ENCODE results near the gene UBR4.

Gene UBR4

DNA sequence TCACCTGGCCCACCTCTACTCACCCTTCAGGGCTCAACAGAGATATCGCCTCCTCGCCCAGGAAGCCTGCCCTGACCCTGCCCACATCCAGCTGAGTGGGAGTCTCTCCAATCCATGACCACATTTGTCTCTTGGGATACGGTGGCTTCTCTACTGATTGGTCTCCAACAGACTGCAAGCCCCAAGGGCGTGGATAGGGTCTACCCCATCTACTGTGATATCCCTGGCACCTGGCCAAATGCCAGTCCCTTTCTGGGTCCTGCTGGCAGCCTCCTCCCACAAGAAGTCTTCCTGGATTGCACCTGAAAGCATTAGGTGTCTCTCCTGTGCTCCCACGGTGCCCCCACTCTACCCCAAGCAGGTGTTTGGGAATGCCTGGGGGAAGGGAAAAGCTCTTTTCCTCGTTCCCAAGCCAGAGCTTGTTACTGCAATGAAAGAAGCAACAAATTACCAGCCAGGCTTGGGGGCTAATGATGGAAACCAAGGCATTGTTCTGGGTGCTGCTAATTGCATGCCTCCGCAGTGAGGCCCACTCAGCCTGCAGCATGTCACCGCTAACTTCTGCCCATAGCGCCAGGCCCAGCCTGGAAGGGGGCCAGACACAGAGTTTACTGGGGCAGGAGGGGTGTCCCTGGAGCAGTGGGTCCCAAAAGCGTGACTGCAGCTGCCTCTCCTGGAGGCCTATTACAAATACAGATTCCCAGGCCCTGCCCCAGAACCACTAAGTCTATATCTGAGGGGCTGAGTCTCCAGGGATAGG lies 162.9 kb downstream of the UBR4 start:
- ChIA-PET CTCF (no interaction called here), POLR2A (no interaction called here)
- DNase-seq (ENCODE audit: extremely low spot score) = no peak
- TF ChIP-seq, protein P1, sequence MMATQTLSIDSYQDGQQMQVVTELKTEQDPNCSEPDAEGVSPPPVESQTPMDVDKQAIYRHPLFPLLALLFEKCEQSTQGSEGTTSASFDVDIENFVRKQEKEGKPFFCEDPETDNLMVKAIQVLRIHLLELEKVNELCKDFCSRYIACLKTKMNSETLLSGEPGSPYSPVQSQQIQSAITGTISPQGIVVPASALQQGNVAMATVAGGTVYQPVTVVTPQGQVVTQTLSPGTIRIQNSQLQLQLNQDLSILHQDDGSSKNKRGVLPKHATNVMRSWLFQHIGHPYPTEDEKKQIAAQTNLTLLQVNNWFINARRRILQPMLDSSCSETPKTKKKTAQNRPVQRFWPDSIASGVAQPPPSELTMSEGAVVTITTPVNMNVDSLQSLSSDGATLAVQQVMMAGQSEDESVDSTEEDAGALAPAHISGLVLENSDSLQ (IDR thresholded peaks at IDR 0.05) = no peak
- no peak for TF ChIP-seq FOXM1 (IDR thresholded peaks at IDR 0.05; ENCODE audit: borderline replicate concordance)
- TF ChIP-seq CTBP1 (IDR thresholded peaks at IDR 0.05; ENCODE audit: borderline replicate concordance) = no peak
- no peak for TF ChIP-seq L3MBTL2 (conservative IDR thresholded peaks at IDR 0.05)
- TF ChIP-seq ARNT (IDR thresholded peaks at IDR 0.05) = no peak
- no peak for TF ChIP-seq FOXK2 (IDR thresholded peaks at IDR 0.05)
- TF ChIP-seq TARDBP (IDR thresholded peaks at IDR 0.05) = no peak
- TF ChIP-seq BHLHE40 (IDR thresholded peaks at IDR 0.05; ENCODE audit: borderline replicate concordance) = no peak
- no peak for TF ChIP-seq ZNF384 (IDR thresholded peaks at IDR 0.05)
- no peak for TF ChIP-seq NFRKB (IDR thresholded peaks at IDR 0.05)
- TF ChIP-seq SUZ12 (IDR thresholded peaks at IDR 0.05) = no peak
- TF ChIP-seq FOXA1 (IDR thresholded peaks at IDR 0.05) = no peak
- TF ChIP-seq SP1 (IDR thresholded peaks at IDR 0.05) = no peak
- TF ChIP-seq HDGF (IDR thresholded peaks at IDR 0.05; ENCODE audit: borderline replicate concordance) = no peak
- no peak for TF ChIP-seq ELF4 (IDR thresholded peaks at IDR 0.05)
- TF ChIP-seq LEF1 (IDR thresholded peaks at IDR 0.05; ENCODE audit: borderline replicate concordance) = no peak

DNA sequence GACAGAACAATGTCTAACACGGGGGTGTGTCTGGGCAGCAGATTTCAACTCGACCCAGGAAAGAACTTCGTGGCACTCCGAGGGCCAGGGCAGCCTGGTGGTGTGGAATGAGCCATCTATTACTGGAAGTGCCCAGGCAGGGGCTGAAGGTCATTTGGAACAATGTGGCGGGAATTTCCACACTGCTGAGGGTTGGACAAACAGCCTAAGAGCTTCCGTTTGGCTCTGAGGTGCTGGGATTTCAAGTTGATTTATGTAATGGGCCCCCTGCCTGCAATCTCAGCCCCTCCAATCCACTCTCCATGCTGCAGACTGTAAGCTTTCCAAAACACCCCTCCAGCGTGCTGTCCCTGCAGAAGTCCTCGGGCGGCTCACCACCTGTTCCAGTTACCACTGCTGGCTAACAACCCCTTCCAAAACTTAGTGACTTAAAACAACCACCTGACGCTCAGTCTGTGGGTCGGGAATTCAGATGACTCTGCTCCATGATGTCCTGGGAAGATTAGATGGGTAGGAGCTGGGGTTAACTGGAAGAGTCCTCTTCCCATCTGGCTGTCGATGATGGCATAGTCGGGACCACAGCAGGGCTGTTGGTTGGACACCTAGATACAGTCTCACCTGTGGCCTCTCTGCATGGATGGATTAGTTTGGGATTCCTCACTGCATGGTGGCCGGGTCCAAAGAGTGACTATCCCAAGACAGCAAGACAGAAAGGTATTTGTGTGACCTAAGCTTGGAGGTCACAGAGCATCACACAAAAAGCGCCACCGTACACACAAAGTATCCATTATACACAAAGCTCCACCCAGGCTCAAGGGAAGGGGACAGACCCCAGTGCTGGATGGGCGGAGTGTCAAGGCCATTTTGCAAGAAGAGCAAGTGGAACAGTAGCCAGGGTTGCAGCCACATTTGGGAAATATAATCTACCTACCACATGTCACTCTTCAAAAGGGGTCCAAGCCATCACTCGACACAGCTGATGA lies 163.9 kb downstream of the UBR4 start:
- DNase-seq (ENCODE audit: extremely low spot score) = no peak
- POLR2A ChIA-PET = no interaction called here
- TF ChIP-seq FOXA1 (IDR thresholded peaks at IDR 0.05) (no peak), ARNT (IDR thresholded peaks at IDR 0.05) (no peak), L3MBTL2 (conservative IDR thresholded peaks at IDR 0.05) (no peak), HDGF (IDR thresholded peaks at IDR 0.05; ENCODE audit: borderline replicate concordance) (no peak), ELF4 (IDR thresholded peaks at IDR 0.05) (no peak), TARDBP (IDR thresholded peaks at IDR 0.05) (no peak), NFRKB (IDR thresholded peaks at IDR 0.05) (no peak), FOXM1 (IDR thresholded peaks at IDR 0.05; ENCODE audit: borderline replicate concordance) (no peak), SP1 (IDR thresholded peaks at IDR 0.05) (no peak), SUZ12 (IDR thresholded peaks at IDR 0.05) (no peak), CTBP1 (IDR thresholded peaks at IDR 0.05; ENCODE audit: borderline replicate concordance) (no peak), LEF1 (IDR thresholded peaks at IDR 0.05; ENCODE audit: borderline replicate concordance) (no peak), ZNF384 (IDR thresholded peaks at IDR 0.05) (no peak), FOXK2 (IDR thresholded peaks at IDR 0.05) (no peak), BHLHE40 (IDR thresholded peaks at IDR 0.05; ENCODE audit: borderline replicate concordance) (no peak)
- TF ChIP-seq, protein P1 (IDR thresholded peaks at IDR 0.05) = no peak
- CTCF ChIA-PET = no interaction called here

GRCh38 chr1:19044975-19045831 lies 164.9 kb downstream of the UBR4 start:
- ChIA-PET CTCF (no interaction called here), POLR2A (no interaction called here)
- no peak for DNase-seq (ENCODE audit: extremely low spot score)
- TF ChIP-seq FOXK2 (IDR thresholded peaks at IDR 0.05) = no peak
- no peak for TF ChIP-seq HDGF (IDR thresholded peaks at IDR 0.05; ENCODE audit: borderline replicate concordance)
- no peak for TF ChIP-seq CTBP1 (IDR thresholded peaks at IDR 0.05; ENCODE audit: borderline replicate concordance)
- TF ChIP-seq ARNT (IDR thresholded peaks at IDR 0.05) = no peak
- no peak for TF ChIP-seq SUZ12 (IDR thresholded peaks at IDR 0.05)
- TF ChIP-seq FOXA1 (IDR thresholded peaks at IDR 0.05) = no peak
- no peak for TF ChIP-seq ELF4 (IDR thresholded peaks at IDR 0.05)

DNA sequence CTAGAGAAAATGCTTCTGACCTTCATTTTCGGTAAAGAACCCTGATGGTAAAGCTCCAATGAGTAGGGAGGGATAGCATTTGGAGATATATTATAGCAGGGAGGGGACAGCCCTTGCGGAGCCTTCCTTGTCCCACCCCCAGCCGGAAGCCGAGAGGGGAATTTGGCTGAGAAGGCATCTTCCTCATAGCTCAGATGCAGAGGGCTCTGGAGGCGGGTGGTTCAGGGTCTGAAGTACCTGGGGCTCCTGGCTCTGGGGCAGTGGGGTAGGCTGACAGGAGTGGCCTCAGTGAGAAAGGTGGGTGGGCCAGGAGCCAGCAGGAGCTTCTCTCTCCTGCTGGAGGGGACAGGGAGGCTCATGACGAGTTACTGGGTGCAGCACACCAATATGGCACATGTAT lies 165.6 kb downstream of the UBR4 start:
- no peak for TF ChIP-seq FOXA1 (IDR thresholded peaks at IDR 0.05)
- TF ChIP-seq NFRKB (IDR thresholded peaks at IDR 0.05) = no peak
- no peak for TF ChIP-seq L3MBTL2 (conservative IDR thresholded peaks at IDR 0.05)
- no peak for TF ChIP-seq CTBP1 (IDR thresholded peaks at IDR 0.05; ENCODE audit: borderline replicate concordance)
- no peak for TF ChIP-seq TARDBP (IDR thresholded peaks at IDR 0.05)
- no peak for TF ChIP-seq HDGF (IDR thresholded peaks at IDR 0.05; ENCODE audit: borderline replicate concordance)
- no peak for TF ChIP-seq ELF4 (IDR thresholded peaks at IDR 0.05)
- TF ChIP-seq BHLHE40 (IDR thresholded peaks at IDR 0.05; ENCODE audit: borderline replicate concordance) = no peak
- TF ChIP-seq FOXK2 (IDR thresholded peaks at IDR 0.05) = no peak
- no peak for TF ChIP-seq ZNF384 (IDR thresholded peaks at IDR 0.05)
- TF ChIP-seq, protein P1 (IDR thresholded peaks at IDR 0.05) = no peak
- TF ChIP-seq FOXM1 (IDR thresholded peaks at IDR 0.05; ENCODE audit: borderline replicate concordance) = no peak
- no peak for TF ChIP-seq SUZ12 (IDR thresholded peaks at IDR 0.05)
- no peak for TF ChIP-seq ARNT (IDR thresholded peaks at IDR 0.05)
- TF ChIP-seq SP1 (IDR thresholded peaks at IDR 0.05) = no peak
- no peak for TF ChIP-seq LEF1 (IDR thresholded peaks at IDR 0.05; ENCODE audit: borderline replicate concordance)
- ChIA-PET CTCF (no interaction called here), POLR2A (interaction anchor here (1.3 kb wide), 1 partner anchor 12 kb away, joined by 3 read pairs; no protein-coding TSS in a partner anchor)
- no peak for DNase-seq (ENCODE audit: extremely low spot score)
